GM15510 (cell line): ENCODE data around the gene CMTM2.

ENCODE experiments used
- POLR2A ChIP-seq: IDR thresholded peaks from 3 replicates; pipeline ENCODE4 v1.6.1; 2011; ENCODE audit warnings: borderline replicate concordance; ENCODE audit not compliant: insufficient read length; ENCODE audit errors: extremely low read depth

The CMTM2 gene

GRCh38 chr16:66588981-66589713 is 9.9 kb downstream of the CMTM2 start:
- no peak for TF ChIP-seq POLR2A

GRCh38 chr16:66590322-66590721 is 11.1 kb downstream of the CMTM2 start:
- no peak for TF ChIP-seq POLR2A

- no peak for TF ChIP-seq POLR2A
Measured at GRCh38 chr16:66591018-66591417, 11.8 kb downstream of the CMTM2 start.

- no peak for TF ChIP-seq POLR2A
Measured at GRCh38 chr16:66592241-66592640, 13.0 kb downstream of the CMTM2 start.

GRCh38 chr16:66592814-66593213 is 13.6 kb downstream of the CMTM2 start:
- no peak for TF ChIP-seq POLR2A

- TF ChIP-seq POLR2A, result no peak
Measured at GRCh38 chr16:66594739-66595138, 15.5 kb downstream of the CMTM2 start.

- TF ChIP-seq POLR2A, result no peak
Measured at GRCh38 chr16:66596986-66597848, 18.0 kb downstream of the CMTM2 start.

GRCh38 chr16:66598111-66598510 is 18.8 kb downstream of the CMTM2 start:
- TF ChIP-seq POLR2A, result no peak

- no peak for TF ChIP-seq POLR2A
Measured at GRCh38 chr16:66599726-66600125, 20.5 kb downstream of the CMTM2 start.

GRCh38 chr16:66600477-66600876 is 21.2 kb downstream of the CMTM2 start:
- TF ChIP-seq POLR2A, result no peak

- TF ChIP-seq POLR2A, result no peak
Measured at GRCh38 chr16:66601471-66601870, 22.2 kb downstream of the CMTM2 start.

GRCh38 chr16:66603537-66604375 is 24.5 kb downstream of the CMTM2 start:
- TF ChIP-seq POLR2A, result peak; percentile 23

GRCh38 chr16:66604376-66605176 is 25.3 kb downstream of the CMTM2 start, which contains the start of gene CMTM3:
TSS of gene CMTM3 (plus strand) at chr16:66604704. CDS start at chr16:66604806, 102 bp downstream.
- peak; percentile 24 for TF ChIP-seq POLR2A
